ENCODE results near the gene CLEC3B.

CLEC3B gene

DNA sequence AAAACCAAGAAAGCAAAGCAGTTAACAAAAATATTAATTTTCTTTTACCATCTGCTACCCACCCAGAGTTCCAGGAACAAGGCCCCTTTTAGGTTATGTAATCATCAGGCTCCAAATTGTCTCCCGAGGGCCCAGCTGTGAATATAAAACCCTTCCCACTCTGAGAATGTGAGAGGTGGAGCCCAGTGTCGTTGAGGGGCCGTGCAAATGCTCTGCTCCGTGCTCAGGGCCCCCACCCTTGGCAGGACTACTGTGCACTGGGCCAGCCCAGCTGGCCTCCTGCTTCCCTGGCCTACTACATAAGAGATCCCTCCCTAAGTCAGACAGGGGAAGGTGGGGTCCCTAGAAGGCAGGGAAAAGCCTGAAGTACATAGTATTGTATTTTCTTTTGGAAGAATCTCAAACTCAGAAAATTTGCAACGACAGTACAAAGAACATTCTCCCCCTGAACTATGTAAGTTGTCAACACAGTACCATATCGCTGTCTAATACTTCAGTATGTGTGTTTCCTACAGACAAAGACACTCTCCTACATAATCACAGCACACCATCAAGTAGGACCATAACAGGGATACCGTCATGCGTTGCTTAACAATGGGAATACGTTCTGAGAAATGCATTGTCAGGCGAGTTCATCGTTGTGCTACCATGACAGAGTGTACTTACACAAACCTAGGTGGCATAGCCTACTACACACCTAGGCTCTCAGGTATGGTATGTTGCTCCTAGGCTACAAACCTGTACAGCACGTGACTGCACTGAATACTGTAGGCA is 4.4 kb upstream of the CLEC3B start:
- no peaks in the 10 kb centered on the region for H3F3A ChIP-seq (ENCODE audit: control insufficient read depth, insufficient read depth)
- H3K9me3 ChIP-seq (ENCODE audit: control insufficient read depth, insufficient read depth, low read length): no peaks in the 10 kb centered on the region
- peaks cover 20% of the 10 kb centered on the region for H3K27me3 ChIP-seq (ENCODE audit: control insufficient read depth, low read length)
- H3K79me2 ChIP-seq (ENCODE audit: control insufficient read depth, low read length): no peaks in the 10 kb centered on the region
- 0 out of 2 replicates have a peak, but pooled peaks cover 3% of the 10 kb centered on the region for H4K20me1 ChIP-seq (ENCODE audit: control insufficient read depth, insufficient read depth, low read depth, low read length)
- H3K36me3 ChIP-seq (ENCODE audit: control insufficient read depth, low read length): no peaks in the 10 kb centered on the region
- no peak overlapping the region for H3K27ac ChIP-seq (ENCODE audit: low read depth, low read length)
- no peaks in the 10 kb centered on the region for H3K9me2 ChIP-seq (replicated peaks; ENCODE audit: control insufficient read depth, low read length)
- no peak overlapping the region for H3K4me3 ChIP-seq (ENCODE audit: low read length)
- no peaks in the 10 kb centered on the region for H3K4me1 ChIP-seq (ENCODE audit: control insufficient read depth, low read length)
- no peak overlapping the region for H3K4me2 ChIP-seq (ENCODE audit: low read length)
- no peak for TF ChIP-seq EZH2phosphoT487 (IDR thresholded peaks at IDR 0.05; ENCODE audit: borderline replicate concordance, low read length)
- TF ChIP-seq, protein P1, sequence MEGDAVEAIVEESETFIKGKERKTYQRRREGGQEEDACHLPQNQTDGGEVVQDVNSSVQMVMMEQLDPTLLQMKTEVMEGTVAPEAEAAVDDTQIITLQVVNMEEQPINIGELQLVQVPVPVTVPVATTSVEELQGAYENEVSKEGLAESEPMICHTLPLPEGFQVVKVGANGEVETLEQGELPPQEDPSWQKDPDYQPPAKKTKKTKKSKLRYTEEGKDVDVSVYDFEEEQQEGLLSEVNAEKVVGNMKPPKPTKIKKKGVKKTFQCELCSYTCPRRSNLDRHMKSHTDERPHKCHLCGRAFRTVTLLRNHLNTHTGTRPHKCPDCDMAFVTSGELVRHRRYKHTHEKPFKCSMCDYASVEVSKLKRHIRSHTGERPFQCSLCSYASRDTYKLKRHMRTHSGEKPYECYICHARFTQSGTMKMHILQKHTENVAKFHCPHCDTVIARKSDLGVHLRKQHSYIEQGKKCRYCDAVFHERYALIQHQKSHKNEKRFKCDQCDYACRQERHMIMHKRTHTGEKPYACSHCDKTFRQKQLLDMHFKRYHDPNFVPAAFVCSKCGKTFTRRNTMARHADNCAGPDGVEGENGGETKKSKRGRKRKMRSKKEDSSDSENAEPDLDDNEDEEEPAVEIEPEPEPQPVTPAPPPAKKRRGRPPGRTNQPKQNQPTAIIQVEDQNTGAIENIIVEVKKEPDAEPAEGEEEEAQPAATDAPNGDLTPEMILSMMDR (IDR thresholded peaks at IDR 0.05; ENCODE audit: low read depth, low read length, poor library complexity, severe bottlenecking): no peak

DNA sequence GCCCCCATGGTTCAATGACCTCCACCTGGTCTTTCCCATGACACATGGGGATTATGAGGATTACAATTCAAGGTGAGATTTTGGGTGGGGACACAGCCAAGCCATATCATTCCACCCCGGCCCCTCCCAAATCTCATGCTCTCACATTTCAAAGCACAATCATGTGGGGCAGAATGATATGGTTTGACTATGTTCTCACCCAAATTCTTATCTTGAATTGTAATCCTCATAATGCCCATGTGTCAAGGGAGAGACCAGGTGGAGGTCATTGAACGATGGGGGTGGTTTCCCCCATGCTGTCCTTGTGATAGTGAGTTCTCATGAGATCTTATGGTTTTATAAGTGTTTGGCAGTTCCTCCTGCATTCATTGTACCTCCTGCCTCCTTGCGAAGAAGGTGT is 2.4 kb upstream of the CLEC3B start:
- no peaks in the 10 kb centered on the region for H3K36me3 ChIP-seq (ENCODE audit: control insufficient read depth, low read length)

DNA sequence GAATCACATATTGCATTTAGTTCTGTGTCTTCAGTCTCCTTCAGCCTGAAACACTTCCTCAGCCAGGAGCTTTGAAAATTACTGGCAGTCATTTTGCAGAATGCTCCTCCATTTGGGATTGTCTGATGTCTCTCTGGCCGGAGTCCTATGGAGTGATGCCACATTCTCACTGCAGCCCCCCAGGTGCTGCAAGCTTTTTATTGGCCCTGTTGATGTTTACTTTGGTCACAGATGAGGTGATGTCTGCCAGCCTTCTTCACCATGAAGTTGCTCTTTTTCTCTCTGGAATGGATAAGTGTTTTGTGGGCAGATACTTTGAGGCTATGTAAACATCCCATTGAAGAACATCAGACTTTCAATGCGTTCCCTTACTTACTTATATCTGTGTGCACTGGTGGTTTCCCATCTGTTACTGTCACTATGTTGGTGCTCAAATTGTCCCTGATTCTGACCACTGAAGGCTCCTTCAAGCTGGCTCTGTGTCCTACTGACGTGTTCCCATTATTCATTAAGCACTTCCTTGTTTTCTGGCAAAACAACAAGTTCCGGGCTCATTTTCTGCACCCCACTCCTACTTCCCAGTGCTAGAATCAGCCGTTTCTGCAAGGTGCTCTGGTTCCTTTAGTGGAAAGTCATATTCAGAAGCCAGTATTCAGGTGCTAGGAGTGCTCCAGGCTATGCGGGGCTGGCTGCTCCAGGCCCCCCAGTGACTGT is 1.4 kb upstream of the CLEC3B start:
- Histone ChIP-seq H4K20me1 (ENCODE audit: control insufficient read depth, insufficient read depth, low read depth, low read length) (0 out of 2 replicates have a peak, but pooled peaks cover 3% of the 10 kb centered on the region), H3K4me3 (ENCODE audit: low read length) (no peak overlapping the region), H3K9me2 (replicated peaks; ENCODE audit: control insufficient read depth, low read length) (no peaks in the 10 kb centered on the region), H3K4me1 (ENCODE audit: control insufficient read depth, low read length) (no peaks in the 10 kb centered on the region), H3K9me3 (ENCODE audit: control insufficient read depth, insufficient read depth, low read length) (no peaks in the 10 kb centered on the region), H3K79me2 (ENCODE audit: control insufficient read depth, low read length) (no peaks in the 10 kb centered on the region), H3K36me3 (ENCODE audit: control insufficient read depth, low read length) (no peaks in the 10 kb centered on the region), H3F3A (ENCODE audit: control insufficient read depth, insufficient read depth) (no peaks in the 10 kb centered on the region), H3K4me2 (ENCODE audit: low read length) (no peak overlapping the region), H3K27me3 (ENCODE audit: control insufficient read depth, low read length) (peaks cover 20% of the 10 kb centered on the region), H3K27ac (ENCODE audit: low read depth, low read length) (no peak overlapping the region)
- TF ChIP-seq, protein P1 (IDR thresholded peaks at IDR 0.05; ENCODE audit: low read depth, low read length, poor library complexity, severe bottlenecking): no peak
- TF ChIP-seq EZH2phosphoT487 (IDR thresholded peaks at IDR 0.05; ENCODE audit: borderline replicate concordance, low read length): no peak

More for the DNA sequence above, 2.4 kb upstream of the CLEC3B start:
- H3K4me3 ChIP-seq (ENCODE audit: low read length): no peak overlapping the region
- H3K4me1 ChIP-seq (ENCODE audit: control insufficient read depth, low read length): no peaks in the 10 kb centered on the region
- H3K4me2 ChIP-seq (ENCODE audit: low read length): no peak overlapping the region
- no peaks in the 10 kb centered on the region for H3F3A ChIP-seq (ENCODE audit: control insufficient read depth, insufficient read depth)
- 0 out of 2 replicates have a peak, but pooled peaks cover 3% of the 10 kb centered on the region for H4K20me1 ChIP-seq (ENCODE audit: control insufficient read depth, insufficient read depth, low read depth, low read length)
- H3K9me3 ChIP-seq (ENCODE audit: control insufficient read depth, insufficient read depth, low read length): no peaks in the 10 kb centered on the region
- TF ChIP-seq EZH2phosphoT487 (IDR thresholded peaks at IDR 0.05; ENCODE audit: borderline replicate concordance, low read length): no peak
- TF ChIP-seq, protein P1 (IDR thresholded peaks at IDR 0.05; ENCODE audit: low read depth, low read length, poor library complexity, severe bottlenecking): no peak
- peaks cover 20% of the 10 kb centered on the region for H3K27me3 ChIP-seq (ENCODE audit: control insufficient read depth, low read length)
- no peak overlapping the region for H3K27ac ChIP-seq (ENCODE audit: low read depth, low read length)
- H3K79me2 ChIP-seq (ENCODE audit: control insufficient read depth, low read length): no peaks in the 10 kb centered on the region
- H3K9me2 ChIP-seq (replicated peaks; ENCODE audit: control insufficient read depth, low read length): no peaks in the 10 kb centered on the region
